Gastrocnemius medialis (tissue), 4 donors: ENCODE results near the gene KIF4A.

ENCODE experiments used
- POLR2A ChIP-seq, 2 donors: fragments of 450-650 bp; IDR thresholded peaks; one replicate each; pipeline ENCODE4 v1.6.1; 2017; ENCODE audit warnings: antibody characterized with exemption in 2 of 2, mild to moderate bottlenecking in 2 of 2, moderate library complexity in 2 of 2
- TF ChIP-seq, protein P1 (sequence below), 5 experiments: fragments of 450-650 bp in 3 of 5; fragments of 200-600 bp in 2 of 5; sonication (generic) in 2 of 5; IDR thresholded peaks in 4 of 5; conservative IDR thresholded peaks in 1 of 5; 1 replicate in 4 of 5; 2 replicates in 1 of 5; pipeline ENCODE4 v1.5.1; 2016 to 2019; ENCODE audit warnings: antibody characterized with exemption in 5 of 5, mild to moderate bottlenecking in 3 of 5, moderate library complexity in 3 of 5

- TF ChIP-seq, protein P1, sequence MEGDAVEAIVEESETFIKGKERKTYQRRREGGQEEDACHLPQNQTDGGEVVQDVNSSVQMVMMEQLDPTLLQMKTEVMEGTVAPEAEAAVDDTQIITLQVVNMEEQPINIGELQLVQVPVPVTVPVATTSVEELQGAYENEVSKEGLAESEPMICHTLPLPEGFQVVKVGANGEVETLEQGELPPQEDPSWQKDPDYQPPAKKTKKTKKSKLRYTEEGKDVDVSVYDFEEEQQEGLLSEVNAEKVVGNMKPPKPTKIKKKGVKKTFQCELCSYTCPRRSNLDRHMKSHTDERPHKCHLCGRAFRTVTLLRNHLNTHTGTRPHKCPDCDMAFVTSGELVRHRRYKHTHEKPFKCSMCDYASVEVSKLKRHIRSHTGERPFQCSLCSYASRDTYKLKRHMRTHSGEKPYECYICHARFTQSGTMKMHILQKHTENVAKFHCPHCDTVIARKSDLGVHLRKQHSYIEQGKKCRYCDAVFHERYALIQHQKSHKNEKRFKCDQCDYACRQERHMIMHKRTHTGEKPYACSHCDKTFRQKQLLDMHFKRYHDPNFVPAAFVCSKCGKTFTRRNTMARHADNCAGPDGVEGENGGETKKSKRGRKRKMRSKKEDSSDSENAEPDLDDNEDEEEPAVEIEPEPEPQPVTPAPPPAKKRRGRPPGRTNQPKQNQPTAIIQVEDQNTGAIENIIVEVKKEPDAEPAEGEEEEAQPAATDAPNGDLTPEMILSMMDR (IDR thresholded peaks at IDR 0.05 in 4 of 5, conservative IDR thresholded peaks at IDR 0.05 in 1 of 5): no peak
- TF ChIP-seq POLR2A (IDR thresholded peaks at IDR 0.05): no peak
Observed at GRCh38 chrX:70338290-70338689, 48.4 kb downstream of the KIF4A start.
